Neuronal stem cell (in vitro differentiated cells): ENCODE results near the gene ASNS.

Source experiments
- DNase-seq: peaks from one replicate; pipeline ENCODE4 v3.0.0-alpha.2; 2013; ENCODE audit warnings: low spot score
- H2AFZ ChIP-seq: one replicate; pipeline ENCODE4 v1.6.1; 2013; ENCODE audit warnings: mild to moderate bottlenecking, low read length, inconsistent platforms
- H2AK5ac ChIP-seq: 2 replicates; pipeline ENCODE4 v1.6.1; 2013; ENCODE audit warnings: low read depth, mild to moderate bottlenecking, inconsistent platforms, low read length, moderate library complexity, mixed read lengths
- H2BK120ac ChIP-seq: 2 replicates; pipeline ENCODE4 v1.6.1; 2013; ENCODE audit warnings: low read depth, mild to moderate bottlenecking, inconsistent platforms, low read length, moderate library complexity, mixed read lengths
- H2BK12ac ChIP-seq: one replicate; pipeline ENCODE4 v1.6.1; 2013; ENCODE audit warnings: low read length, inconsistent platforms
- H2BK15ac ChIP-seq: 2 replicates; pipeline ENCODE4 v1.6.1; 2013; ENCODE audit warnings: mild to moderate bottlenecking, low read length, inconsistent platforms, mixed read lengths
- H2BK5ac ChIP-seq: one replicate; pipeline ENCODE4 v1.6.1; 2013; ENCODE audit warnings: inconsistent platforms, mild to moderate bottlenecking, low read length, moderate library complexity
- H3K14ac ChIP-seq: one replicate; pipeline ENCODE4 v1.6.1; 2013; ENCODE audit warnings: low read length, inconsistent platforms
- H3K18ac ChIP-seq: 2 replicates; pipeline ENCODE4 v1.6.1; 2013; ENCODE audit warnings: low read length, inconsistent platforms
- H3K23ac ChIP-seq: 2 replicates; pipeline ENCODE4 v1.6.1; 2013; ENCODE audit warnings: low read depth, mild to moderate bottlenecking, mixed read lengths, low read length, inconsistent platforms; ENCODE audit not compliant: poor library complexity
- H3K27ac ChIP-seq: replicated peaks from 3 replicates; pipeline ENCODE4 v1.5.1; 2013; ENCODE audit warnings: low read length, inconsistent platforms
- H3K27me3 ChIP-seq, 3 experiments: 2 replicates each; pipeline ENCODE4 v1.6.1; 2013; ENCODE audit warnings: low read length in 3 of 3, mild to moderate bottlenecking in 2 of 3, inconsistent platforms in 1 of 3, low read depth in 1 of 3, mixed read lengths in 1 of 3, moderate library complexity in 1 of 3; ENCODE audit not compliant: control insufficient read depth in 3 of 3, insufficient read depth in 3 of 3
- H3K36me3 ChIP-seq, 2 donors: replicated peaks in 1 of 2; 2 replicates each; pipeline ENCODE4 v1.6.1; 2013; ENCODE audit warnings: low read length in 2 of 2; ENCODE audit not compliant: control insufficient read depth in 2 of 2, insufficient read depth in 2 of 2
- H3K4ac ChIP-seq: 2 replicates; pipeline ENCODE4 v1.6.1; 2013; ENCODE audit warnings: inconsistent platforms, mild to moderate bottlenecking, low read length, moderate library complexity
- H3K4me1 ChIP-seq, 2 donors: 1 replicate in 1 of 2; 2 replicates in 1 of 2; pipeline ENCODE4 v1.6.1; 2013; ENCODE audit warnings: low read length in 2 of 2, low read depth in 1 of 2; ENCODE audit not compliant: control insufficient read depth in 2 of 2, insufficient read depth in 1 of 2
- H3K4me2 ChIP-seq: one replicate; pipeline ENCODE4 v1.6.1; 2013; ENCODE audit warnings: mild to moderate bottlenecking, low read length, inconsistent platforms; ENCODE audit not compliant: insufficient read depth, poor library complexity, severe bottlenecking
- H3K4me3 ChIP-seq, 2 donors: 2 replicates each; pipeline ENCODE4 v1.5.1; 2013; ENCODE audit warnings: low read length in 2 of 2, mild to moderate bottlenecking in 2 of 2, inconsistent platforms in 1 of 2, moderate library complexity in 1 of 2
- H3K79me1 ChIP-seq: one replicate; pipeline ENCODE4 v1.6.1; 2013; ENCODE audit warnings: low read depth, mild to moderate bottlenecking, inconsistent platforms, low read length, moderate library complexity
- H3K9ac ChIP-seq: one replicate; pipeline ENCODE4 v1.6.1; 2013; ENCODE audit warnings: mild to moderate bottlenecking, low read depth, low read length, inconsistent platforms; ENCODE audit not compliant: poor library complexity
- H3K9me3 ChIP-seq, 2 donors: replicated peaks in 1 of 2; 2 replicates each; pipeline versions ENCODE3 to v1.6.1; 2013; ENCODE audit warnings: low read length in 2 of 2, mild to moderate bottlenecking in 2 of 2, inconsistent platforms in 1 of 2, low read depth in 1 of 2, mixed read lengths in 1 of 2, moderate library complexity in 1 of 2; ENCODE audit not compliant: control insufficient read depth in 2 of 2, insufficient read depth in 1 of 2
- H4K8ac ChIP-seq: one replicate; pipeline ENCODE4 v1.6.1; 2013; ENCODE audit warnings: low read depth, mild to moderate bottlenecking, inconsistent platforms, low read length, moderate library complexity
- H4K91ac ChIP-seq: one replicate; pipeline ENCODE4 v1.6.1; 2013; ENCODE audit warnings: low read length, low read depth, mild to moderate bottlenecking, inconsistent platforms; ENCODE audit not compliant: poor library complexity
- WGBS, 2 donors: extraction: QIAGEN DNeasy Blood & Tissue Kit; methylation state at CpG; one replicate each; pipeline ENCODE4 v1.1.7; 2013; ENCODE audit warnings: missing lambda C conversion rate in 2 of 2, mixed read lengths in 1 of 2; ENCODE audit not compliant: insufficient read length in 2 of 2, insufficient replicate concordance in 1 of 2; ENCODE audit errors: extremely low coverage in 2 of 2; 5-methylcytosine and 5-hydroxymethylcytosine counted together

The ASNS gene

DNA sequence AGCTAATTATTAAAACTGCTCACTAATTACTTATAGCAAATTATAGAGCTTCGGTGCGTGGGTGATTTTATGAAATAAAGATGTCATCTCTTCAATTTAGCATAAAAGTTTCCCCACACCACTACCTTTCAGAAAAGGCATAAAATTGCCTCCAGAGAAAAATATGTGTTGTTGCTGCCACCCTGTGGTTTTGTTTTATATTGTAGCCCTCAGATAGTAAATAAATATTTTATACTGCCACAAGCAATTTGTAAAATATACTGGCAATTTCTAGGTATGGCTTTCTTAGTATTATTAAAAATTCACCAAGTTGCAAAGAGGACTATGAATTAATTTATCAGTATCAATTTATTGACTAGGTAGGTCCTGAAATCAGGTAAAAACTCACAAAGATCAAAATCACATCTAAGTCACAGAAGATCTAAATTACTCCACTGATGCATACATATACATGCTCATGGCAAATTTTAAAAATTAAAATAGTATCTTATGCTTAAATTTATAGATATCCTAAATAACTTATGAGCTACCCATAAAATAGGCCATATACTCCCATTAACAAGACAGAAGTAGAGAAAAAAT lies 26.5 kb downstream of the ASNS start:
- Histone ChIP-seq H2BK12ac (no peak overlapping the region), H2BK5ac (no peak overlapping the region), H4K91ac (no peak overlapping the region), H3K27ac (no peak overlapping the region), H3K36me3 (no peaks in the 10 kb centered on the region), H3K23ac (no peak overlapping the region), H2AK5ac (no peak overlapping the region), H2BK120ac (no peak overlapping the region), H3K9me3 (peaks cover 0 to 4% of the 10 kb centered on the region in 2 donors), H4K8ac (no peak overlapping the region), H3K4me1 (no peaks in the 10 kb centered on the region), H3K9ac (no peak overlapping the region), H2AFZ (no peak overlapping the region), H3K79me1 (peaks cover 3% of the 10 kb centered on the region), H3K14ac (no peak overlapping the region), H3K4me3 (no peak overlapping the region), H3K18ac (no peak overlapping the region), H3K4me2 (no peak overlapping the region), H3K27me3 (no peaks in the 10 kb centered on the region), H2BK15ac (no peak overlapping the region), H3K4ac (no peak overlapping the region)
- DNase-seq, result peak; percentile 5
- WGBS, 2 donors, result no CpG with 5 or more reads among the region's 2 CpGs

- no CpG with 5 or more reads among the region's 3 CpGs for WGBS, 2 donors
- Histone ChIP-seq H3K18ac (no peak overlapping the region), H3K79me1 (peaks cover 3% of the 10 kb centered on the region), H3K4me1 (no peaks in the 10 kb centered on the region), H3K27me3 (peaks cover 0 to 4% (median 0%) of the 10 kb centered on the region in 3 experiments), H3K23ac (no peak overlapping the region), H3K36me3 (no peaks in the 10 kb centered on the region), H3K4me3 (no peak overlapping the region), H2BK12ac (no peak overlapping the region), H2BK5ac (no peak overlapping the region), H3K4ac (no peak overlapping the region), H3K27ac (no peak overlapping the region), H4K8ac (no peak overlapping the region), H2AFZ (no peak overlapping the region), H2BK120ac (no peak overlapping the region), H4K91ac (no peak overlapping the region), H2AK5ac (no peak overlapping the region), H3K4me2 (no peak overlapping the region), H3K14ac (no peak overlapping the region), H2BK15ac (no peak overlapping the region), H3K9ac (no peak overlapping the region), H3K9me3 (peaks cover 0 to 4% of the 10 kb centered on the region in 2 donors)
- DNase-seq, result no peak
Observed at GRCh38 chr7:97844036-97844435, 28.2 kb downstream of the ASNS start.

DNA sequence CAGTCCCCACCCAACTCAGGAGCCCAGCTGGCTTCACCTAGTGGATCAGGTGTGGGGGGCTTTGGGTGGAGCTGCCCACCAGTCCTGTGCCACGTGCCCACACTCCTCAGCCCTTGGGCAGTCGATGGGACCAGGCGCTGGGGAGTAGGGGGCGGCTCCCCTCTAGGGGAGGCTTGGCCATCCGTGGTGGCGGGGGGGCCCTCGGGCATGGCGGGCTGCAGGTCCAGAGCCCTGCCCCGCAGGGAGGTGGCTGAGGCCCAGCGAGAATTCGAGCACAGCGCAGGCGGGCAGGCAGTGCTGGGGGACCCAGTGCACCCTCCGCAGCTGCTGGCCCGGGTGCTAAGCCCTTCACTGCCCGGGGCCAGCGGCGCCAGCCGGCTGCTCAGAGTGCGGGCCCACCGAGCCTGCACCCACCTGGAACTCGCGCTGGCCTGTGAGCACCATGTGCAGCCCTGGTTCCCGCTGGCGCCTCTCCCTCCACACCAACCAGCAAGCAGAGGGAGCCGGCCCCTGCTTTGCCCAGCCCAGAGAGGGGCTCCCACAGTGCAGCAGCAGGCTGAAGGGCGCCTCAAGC lies 29.3 kb downstream of the ASNS start:
- no peak overlapping the region for H4K8ac ChIP-seq
- peaks cover 0 to 4% of the 10 kb centered on the region in 2 donors for H3K9me3 ChIP-seq
- H2AFZ ChIP-seq, result no peak overlapping the region
- H3K4me2 ChIP-seq, result no peak overlapping the region
- H3K14ac ChIP-seq, result peak overlapping the region; percentile 5
- no peak overlapping the region for H3K23ac ChIP-seq
- H3K9ac ChIP-seq, result no peak overlapping the region
- H2AK5ac ChIP-seq, result no peak overlapping the region
- peak overlapping the region; percentile 23 for H3K18ac ChIP-seq
- H3K27ac ChIP-seq, result no peak overlapping the region
- no peak overlapping the region for H2BK12ac ChIP-seq
- H3K4me1 ChIP-seq, result no peaks in the 10 kb centered on the region
- H3K4ac ChIP-seq, result no peak overlapping the region
- H3K4me3 ChIP-seq, result no peak overlapping the region
- peaks cover 0 to 4% (median 0%) of the 10 kb centered on the region in 3 experiments for H3K27me3 ChIP-seq
- H3K36me3 ChIP-seq, result no peaks in the 10 kb centered on the region
- peaks cover 3% of the 10 kb centered on the region for H3K79me1 ChIP-seq
- H2BK120ac ChIP-seq, result no peak overlapping the region
- no peak overlapping the region for H2BK5ac ChIP-seq
- no peak for DNase-seq
- no CpG with 5 or more reads among the region's 27 CpGs for WGBS, 2 donors
- H4K91ac ChIP-seq, result no peak overlapping the region
- H2BK15ac ChIP-seq, result no peak overlapping the region

- no peak for DNase-seq
- Histone ChIP-seq H3K14ac (no peak overlapping the region), H4K8ac (no peak overlapping the region), H3K4me3 (no peak overlapping the region), H4K91ac (no peak overlapping the region), H3K9ac (no peak overlapping the region), H3K4me2 (no peak overlapping the region), H3K79me1 (peaks cover 3% of the 10 kb centered on the region), H3K9me3 (peaks cover 0 to 4% of the 10 kb centered on the region in 2 donors), H2BK15ac (no peak overlapping the region), H3K27me3 (peaks cover 0 to 8% (median 0%) of the 10 kb centered on the region in 3 experiments), H3K18ac (no peak overlapping the region), H3K4me1 (no peaks in the 10 kb centered on the region), H2BK120ac (no peak overlapping the region), H2AFZ (no peak overlapping the region), H3K23ac (no peak overlapping the region), H2BK12ac (no peak overlapping the region), H2BK5ac (no peak overlapping the region), H2AK5ac (no peak overlapping the region), H3K27ac (no peak overlapping the region), H3K4ac (no peak overlapping the region), H3K36me3 (no peaks in the 10 kb centered on the region)
- no CpG with 5 or more reads among the region's 6 CpGs for WGBS, 2 donors
Observed at GRCh38 chr7:97842006-97842405, 30.2 kb downstream of the ASNS start.
